Epidermal melanocyte (primary cell): ENCODE measurements around the gene PSAP.
A peak's percentile ranks its signal among the peaks of the same experiment; 100 is the strongest.

Experiments used
- DNase-seq: peaks from one replicate; pipeline ENCODE4 v3.0.0; 2011; ENCODE audit warnings: low spot score; ENCODE audit not compliant: insufficient read length

The PSAP gene

DNA sequence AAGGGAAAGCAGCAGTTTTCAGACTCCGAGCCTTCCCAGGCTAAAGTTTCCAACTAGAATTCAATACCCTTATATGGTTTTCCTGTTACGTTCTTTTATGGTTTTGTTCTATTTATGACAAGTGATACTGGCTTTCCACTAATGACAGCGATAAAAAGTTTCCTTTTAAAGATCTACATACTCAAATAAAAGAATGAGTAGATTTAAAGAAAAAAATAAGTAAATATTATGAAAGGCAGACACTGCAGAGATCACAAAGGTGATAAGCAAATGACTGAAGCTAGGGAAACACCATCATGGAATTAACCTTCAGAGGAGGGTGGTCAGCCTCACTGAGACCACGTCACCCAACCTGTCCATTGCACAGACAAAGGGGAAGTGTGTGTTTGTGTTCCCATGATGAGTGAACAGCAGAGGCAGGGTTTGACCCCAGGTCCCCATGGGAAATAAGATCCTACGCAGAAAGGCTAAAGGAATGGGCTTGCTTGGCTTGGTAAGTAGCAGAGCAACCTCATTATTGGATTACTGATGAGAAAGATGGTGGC lies 81.7 kb downstream of the PSAP start:
- DNase-seq, result no peak

DNA sequence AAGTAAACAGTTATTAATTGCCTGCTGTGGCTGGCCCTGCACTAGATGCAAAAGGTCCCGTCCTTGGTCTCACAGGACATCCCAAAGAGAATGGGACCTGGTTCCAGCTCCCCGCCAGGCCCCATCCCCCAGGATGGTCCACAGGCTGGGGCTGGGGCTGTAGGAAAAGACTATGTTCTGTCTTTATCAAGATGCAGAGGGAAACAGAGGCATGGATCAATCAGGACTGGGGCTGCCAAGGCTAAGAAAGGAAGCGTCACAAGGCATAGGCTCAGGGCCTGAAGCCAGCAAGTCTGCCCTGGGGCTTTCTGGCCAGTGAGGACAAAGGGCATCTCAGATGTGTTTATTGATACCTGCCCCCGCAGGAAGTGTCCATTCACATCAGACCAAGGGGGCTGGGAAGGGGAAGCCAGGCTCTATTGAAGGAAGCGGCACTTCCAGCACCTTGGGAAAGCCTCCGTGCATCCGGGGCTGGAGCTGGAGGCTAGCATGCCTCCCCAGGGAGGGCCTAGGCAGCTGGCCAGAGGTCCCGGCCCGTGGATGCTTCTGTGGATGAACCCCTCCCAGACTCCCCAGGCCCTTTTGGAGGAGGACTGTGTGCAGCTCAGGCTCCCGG lies 83.5 kb downstream of the PSAP start:
- no peak for DNase-seq

GRCh38 chr10:71766717-71767419 lies 84.2 kb downstream of the PSAP start:
- peak; percentile 76 for DNase-seq
